DND-41 (cell line): ENCODE data around the gene TP53I11.

Source experiments
- CTCF ChIP-seq: IDR thresholded peaks from 2 replicates; pipeline ENCODE4 v1.5.1; 2012; ENCODE audit warnings: borderline replicate concordance, low read length, moderate library complexity, mild to moderate bottlenecking; ENCODE audit not compliant: poor library complexity, severe bottlenecking; ENCODE audit errors: extremely low read depth
- EZH2 ChIP-seq: IDR thresholded peaks from 3 replicates; pipeline ENCODE4 v1.6.1; 2012; ENCODE audit warnings: borderline replicate concordance, low read depth, mild to moderate bottlenecking, moderate library complexity, low read length, inconsistent platforms; ENCODE audit not compliant: severe bottlenecking

- TF ChIP-seq CTCF (no peak), EZH2 (no peak)
Observed at GRCh38 chr11:44967930-44968496, 17.3 kb upstream of the TP53I11 start.
